ENCODE data around the gene PRKCI.

- no peak for TF ChIP-seq POLR2A (IDR thresholded peaks at IDR 0.05)
- no peak for TF ChIP-seq CTCF (IDR thresholded peaks at IDR 0.05 in 8 of 11, conservative IDR thresholded peaks at IDR 0.05 in 3 of 11)
Measured at GRCh38 chr3:170203457-170203856, 18.8 kb upstream of the PRKCI start.

Data from spleen (tissue), 7 donors.